PC-3 (cell line): ENCODE measurements around the gene TWSG1. TPM values are rescaled to one million over a fixed set of nuclear protein-coding genes. Genes with fewer than 3 reads are reported as not detected.

Experiments used
- ATAC-seq: fragments of 200-7000 bp; cut with Tn5 transposase; 2 replicates; pipeline ENCODE4 v1.9.1; 2020; ENCODE audit warnings: mild to moderate bottlenecking, moderate library complexity
- BruUV-seq: library from RNA; stranded (reverse); fragments of 400-500 nt; replicated peaks from 2 replicates; lab custom pipeline; 2021; lab: Mats Ljungman, UMichigan
- CTCF ChIA-PET: fragments of 300-600 bp; sonication (Branson Sonifier 250); formaldehyde crosslinking; loops from one replicate; lab custom pipeline; 2022; ENCODE audit warnings: antibody characterized with exemption; lab: Charles Lee
- POLR2A ChIA-PET: fragments of 300-600 bp; sonication (Branson Sonifier 250); formaldehyde crosslinking; loops from one replicate; lab custom pipeline; 2022; ENCODE audit warnings: antibody characterized with exemption; ENCODE audit not compliant: unreplicated experiment; lab: Charles Lee
- DNase-seq: peaks from one replicate; pipeline ENCODE4 v3.0.0-alpha.2; 2015
- H2AFZ ChIP-seq: fragments of 300-600 bp; sonication (generic); 2 replicates; pipeline ENCODE4 v1.6.0; 2016; ENCODE audit warnings: antibody characterized with exemption, low read length
- H3F3A ChIP-seq: fragments of 300-600 bp; sonication (generic); one replicate; pipeline ENCODE4 v1.6.0; 2017; ENCODE audit warnings: antibody characterized with exemption, low read length, control low read depth, mild to moderate bottlenecking; ENCODE audit not compliant: unreplicated experiment
- H3K27ac ChIP-seq: fragments of 300-600 bp; sonication (generic); 2 replicates; pipeline ENCODE4 v1.5.1; 2016; ENCODE audit warnings: mild to moderate bottlenecking, low read length
- H3K27me3 ChIP-seq: fragments of 300-600 bp; sonication (generic); 2 replicates; pipeline ENCODE4 v1.6.1; 2016; ENCODE audit warnings: low read length, mixed read lengths
- H3K36me3 ChIP-seq: fragments of 300-600 bp; sonication (generic); 2 replicates; pipeline ENCODE4 v1.6.1; 2016; ENCODE audit warnings: low read depth, mixed run types, low read length, mixed read lengths
- H3K4me1 ChIP-seq: fragments of 300-600 bp; sonication (generic); 2 replicates; pipeline ENCODE4 v1.5.1; 2016; ENCODE audit warnings: low read length; ENCODE audit not compliant: insufficient read depth
- H3K4me2 ChIP-seq: fragments of 300-600 bp; sonication (generic); 2 replicates; pipeline ENCODE4 v1.6.0; 2016; ENCODE audit warnings: low read length
- H3K4me3 ChIP-seq: fragments of 300-600 bp; sonication (generic); 2 replicates; pipeline ENCODE4 v1.5.1; 2016; ENCODE audit warnings: mild to moderate bottlenecking, low read length, mixed read lengths
- H3K79me2 ChIP-seq: fragments of 300-600 bp; sonication (generic); 2 replicates; pipeline ENCODE4 v1.6.1; 2017; ENCODE audit warnings: low read length, mixed read lengths
- H3K9ac ChIP-seq: fragments of 300-600 bp; sonication (generic); 2 replicates; pipeline ENCODE4 v1.6.0; 2016; ENCODE audit warnings: mild to moderate bottlenecking, low read length
- H3K9me2 ChIP-seq: fragments of 300-600 bp; sonication (generic); replicated peaks from 2 replicates; pipeline ENCODE4 v1.6.1; 2016; ENCODE audit warnings: mixed run types, low read length, mixed read lengths
- H3K9me3 ChIP-seq: fragments of 300-600 bp; sonication (generic); 2 replicates; pipeline ENCODE4 v1.6.1; 2016; ENCODE audit warnings: low read length, mixed read lengths
- H4K20me1 ChIP-seq: fragments of 300-600 bp; sonication (generic); 2 replicates; pipeline ENCODE4 v1.6.1; 2016; ENCODE audit warnings: low read length, mixed read lengths
- CTCF ChIP-seq: fragments of 300-600 bp; sonication (generic); conservative IDR thresholded peaks from 2 replicates; pipeline ENCODE4 v1.5.1; 2017; ENCODE audit warnings: antibody characterized with exemption, low read depth, mild to moderate bottlenecking, low read length
- EZH2 ChIP-seq: fragments of 300-600 bp; sonication (generic); IDR thresholded peaks from one replicate; pipeline ENCODE4 v1.6.1; 2017; ENCODE audit warnings: antibody characterized with exemption, mild to moderate bottlenecking, low read length; ENCODE audit not compliant: unreplicated experiment
- EZH2phosphoT487 ChIP-seq: fragments of 300-600 bp; sonication (generic); IDR thresholded peaks from 2 replicates; pipeline ENCODE4 v1.6.1; 2018; ENCODE audit warnings: mild to moderate bottlenecking, antibody characterized with exemption, low read length, borderline replicate concordance
- intact Hi-C: fragments of 100-400 bp; cut with micrococcal nuclease; formaldehyde crosslinking; loops from 2 replicates; pipeline ENCODE4 v1.9.0; 2023
- total RNA-seq: library from RNA; depleted of rRNA; stranded (reverse); fragments of >200 nt; gene quantifications from 2 replicates; pipeline ENCODE4 v1.2.3, GENCODE V29; 2014

TWSG1 gene
- total RNA-seq, 1 experiment from 2014 or later = 32.8 TPM

- Histone ChIP-seq H3K9me2 (no peaks in the 10 kb centered on the region), H3K9ac (no peak overlapping the region), H3K4me3 (no peak overlapping the region), H3K9me3 (no peaks in the 10 kb centered on the region), H3K36me3 (no peaks in the 10 kb centered on the region), H3K4me1 (no peaks in the 10 kb centered on the region), H4K20me1 (no peaks in the 10 kb centered on the region), H3F3A (no peaks in the 10 kb centered on the region), H3K27ac (no peak overlapping the region), H3K27me3 (no peaks in the 10 kb centered on the region), H3K4me2 (no peak overlapping the region), H3K79me2 (no peaks in the 10 kb centered on the region), H2AFZ (no peak overlapping the region)
- ATAC-seq (no peak), DNase-seq (no peak)
- intact Hi-C loops = no loop called here
- POLR2A ChIA-PET = no interaction called here
- TF ChIP-seq EZH2phosphoT487 (no peak), CTCF (no peak), EZH2 (no peak)
- CTCF ChIA-PET = no interaction called here
- no TSS peak for BruUV-seq
Measured at GRCh38 chr18:9356976-9357375, 22.4 kb downstream of the TWSG1 start.

GRCh38 chr18:9359796-9360195, 25.2 kb downstream of the TWSG1 start:
- H4K20me1 ChIP-seq = no peaks in the 10 kb centered on the region
- H3K9me2 ChIP-seq = no peaks in the 10 kb centered on the region
- no peak overlapping the region for H3K4me2 ChIP-seq
- intact Hi-C loops = loop anchor here (10.0 kb wide), 1 partner anchor 155 kb away; no protein-coding TSS in a partner anchor
- no peaks in the 10 kb centered on the region for H3K27me3 ChIP-seq
- ATAC-seq (no peak), DNase-seq (no peak)
- BruUV-seq = no TSS peak
- TF ChIP-seq EZH2 = no peak
- no peak for TF ChIP-seq CTCF
- no peak for TF ChIP-seq EZH2phosphoT487
- no peaks in the 10 kb centered on the region for H3K9me3 ChIP-seq
- no peaks in the 10 kb centered on the region for H3F3A ChIP-seq
- H3K4me3 ChIP-seq = no peak overlapping the region
- H3K79me2 ChIP-seq = no peaks in the 10 kb centered on the region
- H3K9ac ChIP-seq = no peak overlapping the region
- no peaks in the 10 kb centered on the region for H3K36me3 ChIP-seq
- H3K27ac ChIP-seq = no peak overlapping the region
- no peak overlapping the region for H2AFZ ChIP-seq
- H3K4me1 ChIP-seq = peaks cover 24% of the 10 kb centered on the region
- ChIA-PET CTCF (no interaction called here), POLR2A (no interaction called here)

DNA sequence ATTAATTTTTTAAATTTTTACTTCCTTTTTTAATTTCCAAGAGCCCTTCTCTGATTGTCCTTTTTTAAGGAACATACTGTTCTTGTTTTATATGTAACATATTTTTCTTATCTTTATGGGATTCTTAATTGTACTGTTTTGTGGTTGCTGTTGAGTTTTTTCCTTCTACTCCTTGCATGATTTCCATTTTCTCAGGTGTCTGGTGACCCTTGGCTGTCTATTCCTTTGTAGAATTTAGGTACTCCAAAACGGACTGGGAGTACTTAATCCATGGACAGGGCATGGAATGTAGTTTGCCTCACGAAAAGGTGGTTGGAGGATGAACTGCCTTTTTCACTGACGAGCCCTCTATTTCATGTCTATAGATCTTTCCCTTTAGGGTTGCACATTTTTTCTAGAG, 26.6 kb downstream of the TWSG1 start:
- POLR2A ChIA-PET = no interaction called here

More for the DNA sequence above, 26.6 kb downstream of the TWSG1 start:
- TF ChIP-seq EZH2 = no peak
- TF ChIP-seq CTCF = no peak
- TF ChIP-seq EZH2phosphoT487 = no peak
- Histone ChIP-seq H3K36me3 (no peaks in the 10 kb centered on the region), H2AFZ (no peak overlapping the region), H3F3A (no peaks in the 10 kb centered on the region), H3K9me2 (no peaks in the 10 kb centered on the region), H3K4me3 (no peak overlapping the region), H4K20me1 (no peaks in the 10 kb centered on the region), H3K27me3 (no peaks in the 10 kb centered on the region), H3K9ac (no peak overlapping the region), H3K4me2 (no peak overlapping the region), H3K27ac (no peak overlapping the region), H3K9me3 (no peaks in the 10 kb centered on the region), H3K79me2 (no peaks in the 10 kb centered on the region), H3K4me1 (peaks cover 38% of the 10 kb centered on the region)
- CTCF ChIA-PET = no interaction called here
- DNase-seq (no peak), ATAC-seq (no peak)
- intact Hi-C loops = loop anchor here (10.0 kb wide), 1 partner anchor 154 kb away; no protein-coding TSS in a partner anchor
- BruUV-seq = no TSS peak
